Activated CD8-positive, alpha-beta T cell treated with anti-CD3 and anti-CD28 coated beads for 36 hours (primary cell): ENCODE results near the gene DCC. TPM values are rescaled to one million over a fixed set of nuclear protein-coding genes. Genes with fewer than 3 reads are reported as not detected.

Source experiments
- ATAC-seq: fragments of 200-7000 bp; cut with Tn5 transposase; one replicate; pipeline ENCODE4 v1.10.0; 2021; ENCODE audit warnings: mild to moderate bottlenecking, moderate library complexity
- CTCF ChIA-PET: fragments of 350-600 bp; sonication (Branson Sonifier 250); formaldehyde crosslinking; loops from one replicate; lab custom pipeline; 2021; ENCODE audit warnings: antibody characterized with exemption; lab: Charles Lee
- POLR2A ChIA-PET: fragments of 350-600 bp; sonication (Branson Sonifier 250); formaldehyde crosslinking; loops from one replicate; lab custom pipeline; 2021; ENCODE audit warnings: antibody characterized with exemption; lab: Charles Lee
- DNase-seq: peaks from one replicate; pipeline ENCODE4 v3.0.0-alpha.2; 2020
- H3K27ac Mint-ChIP-seq: one replicate; pipeline ENCODE4 v1.8.0; 2021; ENCODE audit warnings: mild to moderate bottlenecking, mixed read lengths
- H3K27me3 Mint-ChIP-seq: one replicate; pipeline ENCODE4 v1.8.0; 2021; ENCODE audit warnings: mixed read lengths
- H3K36me3 Mint-ChIP-seq: one replicate; pipeline ENCODE4 v1.8.0; 2021; ENCODE audit warnings: low read depth, mixed read lengths
- H3K4me1 Mint-ChIP-seq: one replicate; pipeline ENCODE4 v1.8.0; 2021; ENCODE audit warnings: low read depth, mixed read lengths
- H3K4me3 Mint-ChIP-seq: one replicate; pipeline ENCODE4 v1.8.0; 2021; ENCODE audit warnings: mild to moderate bottlenecking, moderate library complexity, mixed read lengths
- H3K9me3 Mint-ChIP-seq: one replicate; pipeline ENCODE4 v1.8.0; 2021; ENCODE audit warnings: mixed read lengths
- CTCF ChIP-seq: fragments of 200-600 bp; IDR thresholded peaks from one replicate; pipeline ENCODE4 v1.8.0; 2022; ENCODE audit warnings: antibody characterized with exemption, mild to moderate bottlenecking
- intact Hi-C: fragments of 100-400 bp; cut with micrococcal nuclease; formaldehyde crosslinking; loops from one replicate; pipeline ENCODE4 v1.10.0; 2022
- total RNA-seq, 2 experiments: library from RNA; stranded (reverse); gene quantifications; one replicate each; pipeline ENCODE4 v1.2.3, GENCODE V29; 2021

The DCC gene
- total RNA-seq, 2 experiments from 2014 or later: not detected

DNA sequence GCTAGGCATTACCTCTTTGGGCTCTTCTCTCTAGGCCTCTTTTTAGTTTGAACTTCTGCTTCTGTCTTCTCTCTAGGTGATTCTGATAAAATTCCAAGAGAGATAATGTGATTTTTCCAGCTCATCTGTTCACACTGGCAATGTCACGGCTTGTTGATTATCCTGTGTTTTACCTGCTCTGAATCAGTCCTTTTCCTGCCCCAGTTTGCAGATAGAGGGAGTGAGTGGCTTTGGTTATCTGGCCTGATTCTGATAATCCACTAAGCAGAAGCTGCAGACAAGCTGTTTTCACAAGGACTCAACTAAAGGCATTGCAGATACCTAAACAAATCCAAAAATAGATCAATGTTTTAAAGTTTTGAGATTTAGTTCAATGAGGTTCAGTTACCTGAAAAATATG lies 111.9 kb downstream of the DCC start:
- H3K27me3 Mint-ChIP-seq: no peaks in the 10 kb centered on the region
- H3K36me3 Mint-ChIP-seq: no peaks in the 10 kb centered on the region
- H3K4me1 Mint-ChIP-seq: no peaks in the 10 kb centered on the region
- no peak overlapping the region for H3K27ac Mint-ChIP-seq
- ChIA-PET POLR2A (no interaction called here), CTCF (no interaction called here)
- H3K9me3 Mint-ChIP-seq: no peaks in the 10 kb centered on the region
- no peak for TF ChIP-seq CTCF
- intact Hi-C loops: no loop called here
- H3K4me3 Mint-ChIP-seq: no peak overlapping the region
- DNase-seq (no peak), ATAC-seq (no peak)

DNA sequence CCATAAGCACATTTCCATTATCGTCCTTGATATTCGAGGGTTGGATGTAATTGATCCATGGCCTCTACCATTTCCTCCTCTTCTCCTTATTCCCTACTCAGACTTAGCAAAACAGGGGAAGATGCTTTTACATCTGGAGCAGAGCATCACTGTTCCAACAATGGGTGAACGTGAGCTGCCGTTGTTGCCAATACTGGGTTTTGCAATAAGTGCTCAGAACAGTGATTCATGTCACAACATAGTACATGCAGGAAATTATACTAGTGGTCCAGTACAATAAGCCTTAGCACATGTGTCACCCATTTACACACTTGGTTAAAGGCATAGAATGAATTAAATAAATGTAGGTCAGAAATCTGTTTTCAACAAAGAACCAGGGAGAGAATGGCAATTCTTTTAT lies 112.4 kb downstream of the DCC start:
- Mint-ChIP-seq H3K27me3 (no peaks in the 10 kb centered on the region), H3K36me3 (no peaks in the 10 kb centered on the region), H3K9me3 (no peaks in the 10 kb centered on the region), H3K27ac (no peak overlapping the region), H3K4me3 (no peak overlapping the region), H3K4me1 (no peaks in the 10 kb centered on the region)
- ChIA-PET CTCF (no interaction called here), POLR2A (no interaction called here)
- intact Hi-C loops: no loop called here
- no peak for DNase-seq
- ATAC-seq: no peak
- no peak for TF ChIP-seq CTCF

DNA sequence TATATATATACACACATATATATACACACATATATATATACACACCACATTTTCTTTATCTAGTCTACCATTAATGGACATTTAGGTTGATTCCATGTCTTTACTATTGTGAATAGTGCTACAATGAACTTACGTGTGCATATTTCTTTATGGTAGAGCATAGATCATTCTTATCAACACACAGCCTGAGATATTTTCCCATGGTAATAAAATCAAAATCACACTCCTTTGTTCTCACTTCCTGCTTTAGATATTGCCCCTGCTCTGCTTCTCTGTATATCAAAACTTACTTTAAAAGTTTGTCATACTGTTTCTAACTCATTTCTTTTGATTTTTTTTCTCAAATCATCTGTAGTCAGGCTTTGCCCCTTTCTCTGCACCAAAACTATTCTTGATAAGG lies 119.9 kb downstream of the DCC start:
- TF ChIP-seq CTCF: no peak
- intact Hi-C loops: no loop called here
- no peak for ATAC-seq
- Mint-ChIP-seq H3K27ac (no peak overlapping the region), H3K4me3 (no peak overlapping the region), H3K36me3 (no peaks in the 10 kb centered on the region), H3K9me3 (peaks cover 6% of the 10 kb centered on the region), H3K27me3 (no peaks in the 10 kb centered on the region), H3K4me1 (no peaks in the 10 kb centered on the region)
- DNase-seq: no peak
- CTCF ChIA-PET: no interaction called here
- POLR2A ChIA-PET: no interaction called here

- no peak for ATAC-seq
- DNase-seq: no peak
- POLR2A ChIA-PET: no interaction called here
- Mint-ChIP-seq H3K36me3 (no peaks in the 10 kb centered on the region), H3K9me3 (peaks cover 8% of the 10 kb centered on the region), H3K4me1 (no peaks in the 10 kb centered on the region), H3K27me3 (no peaks in the 10 kb centered on the region), H3K4me3 (no peak overlapping the region), H3K27ac (no peak overlapping the region)
- TF ChIP-seq CTCF: no peak
- CTCF ChIA-PET: no interaction called here
- intact Hi-C loops: no loop called here
Observed at GRCh38 chr18:52462853-52463252, 122.9 kb downstream of the DCC start.

DNA sequence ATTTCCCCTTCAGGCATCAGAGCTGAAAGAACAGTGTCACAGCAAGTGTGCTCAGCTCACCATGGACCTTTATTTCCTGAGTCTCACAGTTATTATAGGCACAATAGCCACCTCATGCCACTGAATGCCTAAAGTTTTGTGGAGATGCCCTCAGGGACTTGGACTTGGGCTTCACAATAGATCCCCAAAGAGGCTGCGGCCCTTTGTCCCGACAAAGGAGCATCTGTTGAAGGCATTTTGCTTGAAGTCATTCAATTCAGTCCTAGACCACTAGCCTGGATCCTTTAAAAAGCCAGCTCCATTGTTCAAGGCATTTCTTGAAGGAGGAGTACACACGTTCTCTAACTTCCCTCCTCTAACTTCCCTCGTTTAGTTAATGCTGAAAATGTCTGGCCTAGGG lies 125.4 kb downstream of the DCC start:
- no peaks in the 10 kb centered on the region for H3K36me3 Mint-ChIP-seq
- no peaks in the 10 kb centered on the region for H3K4me1 Mint-ChIP-seq
- intact Hi-C loops: no loop called here
- DNase-seq (no peak), ATAC-seq (no peak)
- H3K27me3 Mint-ChIP-seq: no peaks in the 10 kb centered on the region
- no peak for TF ChIP-seq CTCF
- H3K4me3 Mint-ChIP-seq: no peak overlapping the region
- H3K9me3 Mint-ChIP-seq: peaks cover 5% of the 10 kb centered on the region
- POLR2A ChIA-PET: no interaction called here
- CTCF ChIA-PET: no interaction called here
- H3K27ac Mint-ChIP-seq: no peak overlapping the region
